Ramos (cell line): ENCODE results near the gene SLCO3A1.

Source experiments
- in situ Hi-C: fragments of 300-500 bp; cut with MboI; formaldehyde crosslinking; loops from one replicate; pipeline ENCODE4 v1.14.3; 2022; ENCODE audit warnings: low sequenced_read_pairs; ENCODE audit not compliant: unreplicated experiment

SLCO3A1 gene

DNA sequence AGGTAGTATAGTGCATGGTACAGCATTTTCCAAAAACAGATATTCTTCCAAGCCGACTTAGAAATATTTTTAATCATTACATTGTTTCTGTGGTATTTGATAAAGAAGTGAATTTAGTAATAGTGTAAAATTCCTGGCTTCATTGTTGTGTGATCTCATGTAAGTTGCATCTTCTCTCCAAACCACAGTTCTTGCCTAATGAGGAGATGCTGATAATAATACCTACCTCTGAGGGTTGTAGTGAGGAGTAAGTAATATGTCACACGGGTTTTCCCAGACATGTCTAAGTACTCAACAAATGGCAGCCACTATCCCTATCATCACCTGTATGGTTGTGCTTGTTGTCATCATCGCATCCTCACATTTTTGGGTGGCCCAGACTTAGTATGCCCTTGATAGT lies 167.3 kb downstream of the SLCO3A1 start:
- in situ Hi-C loops = no loop called here

GRCh38 chr15:92021792-92022191 lies 168.3 kb downstream of the SLCO3A1 start:
- in situ Hi-C loops = no loop called here

GRCh38 chr15:92023965-92024364 lies 170.5 kb downstream of the SLCO3A1 start:
- in situ Hi-C loops = no loop called here

- in situ Hi-C loops = no loop called here
Observed at GRCh38 chr15:92025706-92026270, 172.3 kb downstream of the SLCO3A1 start.

DNA sequence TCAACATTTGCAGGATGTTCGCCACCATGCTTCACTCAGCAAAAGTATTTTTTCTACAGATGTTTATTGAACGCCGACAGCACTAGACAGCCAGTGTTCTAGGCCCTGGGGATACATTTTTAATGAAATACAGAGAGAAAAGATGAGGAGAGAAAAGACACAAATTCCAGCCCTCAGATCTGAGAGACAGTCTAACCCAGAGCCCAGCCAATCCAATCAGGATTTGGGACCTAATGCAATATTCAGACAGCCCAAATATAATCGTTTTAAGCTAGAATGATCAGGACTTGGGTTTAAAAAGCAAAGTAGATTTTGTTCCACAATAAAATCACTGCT lies 174.8 kb downstream of the SLCO3A1 start:
- in situ Hi-C loops = no loop called here

DNA sequence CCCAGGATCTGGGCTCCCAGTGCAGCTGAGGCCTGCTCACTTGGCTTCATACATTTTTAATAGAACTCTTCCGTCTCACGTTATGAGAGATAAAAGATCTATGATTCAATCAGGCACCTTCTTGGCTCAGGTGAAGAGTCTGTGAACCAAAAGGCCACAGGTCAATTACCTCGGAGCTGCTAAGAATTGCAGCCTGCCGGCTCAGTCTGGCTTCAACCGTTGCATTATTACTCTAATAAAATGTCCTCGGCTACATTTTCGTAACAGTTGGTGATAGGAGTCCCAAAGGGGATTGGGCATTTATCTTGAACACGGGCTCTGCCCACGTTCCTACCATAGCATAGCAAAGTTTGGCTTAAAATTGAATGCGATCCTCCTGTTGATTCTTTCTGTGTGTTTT lies 176.3 kb downstream of the SLCO3A1 start:
- in situ Hi-C loops = no loop called here

- in situ Hi-C loops = no loop called here
Observed at GRCh38 chr15:92033314-92033713, 179.8 kb downstream of the SLCO3A1 start.

GRCh38 chr15:92033723-92034122 lies 180.2 kb downstream of the SLCO3A1 start:
- in situ Hi-C loops = no loop called here

- in situ Hi-C loops = no loop called here
Observed at GRCh38 chr15:92034227-92034626, 180.7 kb downstream of the SLCO3A1 start.

DNA sequence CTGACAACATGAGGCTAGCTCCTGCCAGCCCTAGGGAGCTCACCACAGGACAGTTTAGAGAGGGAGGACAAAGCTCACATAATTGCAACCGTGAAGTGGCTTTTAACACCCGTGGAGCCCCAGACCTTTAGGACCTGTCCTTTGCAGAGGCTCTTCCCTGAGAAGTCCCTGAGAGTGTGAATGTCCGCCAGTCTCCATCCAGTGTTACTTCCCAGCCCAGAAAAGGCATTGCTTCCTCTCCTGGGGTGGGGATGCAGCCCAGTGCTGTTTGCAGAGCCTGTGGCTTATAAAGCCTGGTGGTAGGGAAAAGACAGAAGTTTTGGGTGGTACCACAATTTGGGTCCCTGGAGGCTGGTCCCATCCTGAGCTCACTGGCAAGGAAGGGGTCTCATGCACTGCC lies 182.0 kb downstream of the SLCO3A1 start:
- in situ Hi-C loops = no loop called here

GRCh38 chr15:92035961-92036360 lies 182.5 kb downstream of the SLCO3A1 start:
- in situ Hi-C loops = no loop called here

DNA sequence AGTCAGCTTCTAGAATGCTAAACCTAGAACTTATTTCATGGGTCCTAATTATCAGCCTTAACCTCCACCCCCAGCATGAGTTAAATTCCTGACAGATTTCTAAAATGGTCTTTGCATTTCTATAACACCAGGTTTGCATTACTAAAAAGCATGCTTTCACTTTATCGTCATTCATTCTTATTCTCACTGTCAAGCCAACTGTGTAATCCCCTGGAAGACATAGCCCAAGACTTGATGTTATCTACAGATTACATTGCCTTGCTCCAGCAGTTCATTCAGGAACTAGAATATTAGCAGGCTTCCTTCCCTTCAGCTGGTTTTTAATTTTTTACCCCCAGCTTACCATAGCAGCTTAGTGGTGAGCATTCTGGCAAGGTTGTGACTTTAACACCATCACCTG lies 184.0 kb downstream of the SLCO3A1 start:
- in situ Hi-C loops = no loop called here

- in situ Hi-C loops = no loop called here
Observed at GRCh38 chr15:92040350-92040749, 186.8 kb downstream of the SLCO3A1 start.

- in situ Hi-C loops = no loop called here
Observed at GRCh38 chr15:92041371-92041770, 187.9 kb downstream of the SLCO3A1 start.

DNA sequence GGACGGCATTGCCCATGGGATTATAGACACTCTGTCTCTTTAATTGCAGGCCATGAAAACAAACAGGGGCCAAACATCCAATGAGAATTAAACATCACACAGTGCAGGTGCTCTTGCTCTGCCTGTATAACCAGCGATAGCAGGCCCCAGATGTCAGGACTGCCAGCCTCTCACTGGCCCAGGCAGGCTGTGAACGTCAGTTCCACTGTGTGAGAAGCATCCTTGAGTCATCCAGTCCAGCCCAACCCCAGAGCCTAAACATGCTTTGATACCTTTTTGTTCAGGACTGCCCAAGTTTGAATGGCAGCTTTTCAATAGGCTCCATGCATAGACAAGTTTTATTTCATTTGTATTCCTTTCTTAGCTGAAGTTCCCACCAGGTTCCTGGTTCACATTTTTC lies 189.8 kb downstream of the SLCO3A1 start:
- in situ Hi-C loops = no loop called here

DNA sequence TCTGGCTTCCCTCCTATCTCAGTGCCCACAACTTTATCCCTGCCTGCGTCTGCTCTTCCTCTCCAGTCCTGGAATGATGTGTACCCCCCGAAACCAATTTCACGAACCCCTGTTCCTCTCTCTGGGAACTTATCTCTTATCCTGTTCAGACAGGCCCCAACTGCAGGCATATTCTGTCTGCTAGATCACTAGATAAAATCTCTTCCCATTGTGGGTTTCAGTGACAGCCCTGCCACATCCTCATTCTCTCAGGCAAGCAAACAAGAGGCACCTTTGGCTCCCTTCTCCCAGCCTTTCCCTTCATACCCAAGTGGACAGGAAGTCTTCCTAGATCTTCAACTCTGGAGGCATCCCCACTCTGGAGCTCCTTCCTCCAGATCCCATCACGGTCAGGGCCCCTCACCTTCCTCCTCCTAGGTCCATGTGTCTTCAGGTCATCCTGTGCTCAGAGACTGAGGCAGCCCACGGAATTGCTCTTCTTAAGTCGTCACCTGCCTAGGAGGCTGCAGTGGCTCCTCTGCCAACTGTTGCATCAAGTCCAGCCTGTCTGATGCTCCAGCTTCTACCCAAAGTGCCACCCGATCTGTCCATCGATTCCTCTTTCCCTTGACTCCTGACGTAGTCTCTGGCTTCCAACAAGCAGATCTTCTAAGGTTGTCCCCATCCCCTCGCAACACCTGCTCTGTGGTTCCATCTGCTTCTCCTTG lies 190.8 kb downstream of the SLCO3A1 start:
- in situ Hi-C loops = no loop called here

DNA sequence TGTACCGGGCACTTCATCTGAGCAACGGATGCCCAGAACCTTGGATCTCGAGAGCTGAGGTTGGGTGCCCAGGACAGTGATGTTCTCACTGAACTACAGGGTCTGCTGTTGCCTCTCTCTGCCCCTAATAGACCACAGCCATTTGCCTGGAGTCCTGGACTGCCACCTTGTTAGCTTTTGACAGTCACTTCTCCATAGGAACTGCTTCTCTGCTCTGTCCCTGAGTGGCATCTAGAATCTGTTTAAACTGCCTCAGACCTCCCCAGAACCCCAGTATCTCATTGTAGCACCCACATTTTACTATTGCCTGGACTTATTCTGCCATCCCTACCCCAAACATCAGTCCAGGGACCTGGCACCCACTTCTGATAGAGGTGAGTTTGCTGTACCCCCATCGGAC lies 194.4 kb downstream of the SLCO3A1 start:
- in situ Hi-C loops = no loop called here

DNA sequence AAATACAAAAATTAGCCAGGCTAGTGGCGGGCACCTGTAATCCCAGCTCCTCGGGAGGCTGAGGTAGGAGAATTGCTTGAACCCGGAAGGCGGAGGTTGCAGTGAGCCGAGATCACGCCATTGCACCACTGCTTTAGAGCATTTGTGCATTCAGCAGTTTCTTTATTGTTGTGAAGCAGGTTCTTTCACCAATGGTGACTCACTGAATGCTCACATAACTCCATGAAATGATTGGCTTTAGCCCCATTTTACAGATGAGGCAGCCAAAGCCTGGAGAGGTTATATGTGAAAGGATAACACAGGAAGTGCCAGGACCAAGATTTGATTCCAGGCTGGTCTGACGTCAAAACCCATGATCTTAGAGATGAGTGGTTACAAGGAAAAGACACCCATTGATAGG lies 195.2 kb downstream of the SLCO3A1 start:
- in situ Hi-C loops = no loop called here

- in situ Hi-C loops = no loop called here
Observed at GRCh38 chr15:92049290-92049989, 195.9 kb downstream of the SLCO3A1 start.

DNA sequence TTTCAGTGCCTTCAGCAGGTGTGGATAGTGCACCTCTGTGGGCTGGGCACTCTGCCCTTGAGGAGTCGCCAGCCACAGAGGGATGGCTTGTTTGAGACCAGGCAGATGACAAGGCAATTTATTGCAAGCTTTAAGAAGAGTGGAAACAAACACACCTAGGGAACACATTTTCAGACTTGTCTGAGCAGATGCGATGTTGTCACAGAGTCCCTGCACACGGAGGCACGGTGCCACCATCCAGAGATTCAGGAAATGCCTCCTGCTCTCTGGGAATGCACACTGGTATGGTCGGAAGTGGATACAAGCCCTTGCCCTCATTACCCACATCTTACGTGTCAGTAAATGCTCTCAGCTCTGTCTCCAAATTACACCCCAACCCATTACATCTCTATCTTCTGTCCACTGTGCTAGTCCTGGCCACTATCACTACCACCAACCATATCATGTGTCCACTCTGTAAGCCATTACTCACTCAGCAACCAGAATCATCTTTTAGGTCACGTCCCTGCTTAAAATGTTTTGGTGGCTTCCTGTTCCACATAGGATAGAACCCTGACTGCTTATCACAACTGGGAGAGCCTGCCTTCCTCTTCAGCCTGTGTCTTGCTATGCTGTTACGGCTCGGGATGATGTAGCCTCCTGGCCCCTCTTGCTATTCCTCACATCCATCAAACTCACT lies 196.9 kb downstream of the SLCO3A1 start:
- in situ Hi-C loops = no loop called here

- in situ Hi-C loops = no loop called here
Observed at GRCh38 chr15:92051716-92052115, 198.2 kb downstream of the SLCO3A1 start.
